ENCODE measurements around the gene SLC25A22. TPM values are rescaled to one million over a fixed set of nuclear protein-coding genes. Genes with fewer than 3 reads are reported as not detected.
A peak's percentile ranks its signal among the peaks of the same experiment; 100 is the strongest.

The SLC25A22 gene
- polyA plus RNA-seq, 2 of the 4 experiments (the other 2 are of a cell fraction), result 13.5 to 18.7 TPM

- CTCF ChIA-PET, result interaction anchor here (1.1 kb wide), 1 partner anchor 20 kb away, joined by 3 read pairs; no protein-coding TSS in a partner anchor
- Histone ChIP-seq H3K27ac (peak overlapping the region; percentile 99), H3K9me3 (no peaks in the 10 kb centered on the region), H3K4me3 (peak overlapping the region; percentile 100), H3K4me2 (peak overlapping the region; percentile 92), H3K4me1 (peaks cover 63% of the 10 kb centered on the region)
- DNase-seq (ENCODE audit: low read depth in 1 of 2, low spot score in 1 of 2) (no peak), ATAC-seq (no peak), FAIRE-seq (no peak)
- WGBS (ENCODE audit: missing lambda C conversion rate), result 4% methylated on average over 21 of the region's 27 CpGs
- POLR2A ChIA-PET, result interaction anchor here (3.9 kb wide), 1 partner anchor 9 kb away, joined by 47 read pairs; the partner anchor contains the start of gene CD151
- peak; percentile 35; the same call in 1 of the 2 replicates for TF ChIP-seq RARB (CRISPR knock-in tag; IDR thresholded peaks at IDR 0.05)
- TF ChIP-seq POLR2A (IDR thresholded peaks at IDR 0.05; ENCODE audit: low read length), result no peak
- no peak for TF ChIP-seq KDM5A (IDR thresholded peaks at IDR 0.05)
- TF ChIP-seq POLR2AphosphoS2 (conservative IDR thresholded peaks at IDR 0.05; ENCODE audit: low read length), result peak; percentile 96; the same call in 1 of the 2 replicates
- peak; percentile 42; the same call in 1 of the 2 replicates for TF ChIP-seq HOXA7 (CRISPR knock-in tag; IDR thresholded peaks at IDR 0.05)
- peak; percentile 91 for TF ChIP-seq TFCP2L1 (CRISPR knock-in tag; IDR thresholded peaks at IDR 0.05)
- TF ChIP-seq FOSB (CRISPR knock-in tag; IDR thresholded peaks at IDR 0.05), result 0 out of 2 replicates have a peak, but pooled peaks have one; percentile 23
- TF ChIP-seq, protein P1, sequence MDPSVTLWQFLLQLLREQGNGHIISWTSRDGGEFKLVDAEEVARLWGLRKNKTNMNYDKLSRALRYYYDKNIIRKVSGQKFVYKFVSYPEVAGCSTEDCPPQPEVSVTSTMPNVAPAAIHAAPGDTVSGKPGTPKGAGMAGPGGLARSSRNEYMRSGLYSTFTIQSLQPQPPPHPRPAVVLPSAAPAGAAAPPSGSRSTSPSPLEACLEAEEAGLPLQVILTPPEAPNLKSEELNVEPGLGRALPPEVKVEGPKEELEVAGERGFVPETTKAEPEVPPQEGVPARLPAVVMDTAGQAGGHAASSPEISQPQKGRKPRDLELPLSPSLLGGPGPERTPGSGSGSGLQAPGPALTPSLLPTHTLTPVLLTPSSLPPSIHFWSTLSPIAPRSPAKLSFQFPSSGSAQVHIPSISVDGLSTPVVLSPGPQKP (IDR thresholded peaks at IDR 0.05; ENCODE audit: low read depth, low read length), result no peak
- no peak for TF ChIP-seq TP53 (CRISPR knock-in tag; IDR thresholded peaks at IDR 0.05)
Measured at GRCh38 chr11:841981-842369, 43.9 kb upstream of the SLC25A22 start.

DNA sequence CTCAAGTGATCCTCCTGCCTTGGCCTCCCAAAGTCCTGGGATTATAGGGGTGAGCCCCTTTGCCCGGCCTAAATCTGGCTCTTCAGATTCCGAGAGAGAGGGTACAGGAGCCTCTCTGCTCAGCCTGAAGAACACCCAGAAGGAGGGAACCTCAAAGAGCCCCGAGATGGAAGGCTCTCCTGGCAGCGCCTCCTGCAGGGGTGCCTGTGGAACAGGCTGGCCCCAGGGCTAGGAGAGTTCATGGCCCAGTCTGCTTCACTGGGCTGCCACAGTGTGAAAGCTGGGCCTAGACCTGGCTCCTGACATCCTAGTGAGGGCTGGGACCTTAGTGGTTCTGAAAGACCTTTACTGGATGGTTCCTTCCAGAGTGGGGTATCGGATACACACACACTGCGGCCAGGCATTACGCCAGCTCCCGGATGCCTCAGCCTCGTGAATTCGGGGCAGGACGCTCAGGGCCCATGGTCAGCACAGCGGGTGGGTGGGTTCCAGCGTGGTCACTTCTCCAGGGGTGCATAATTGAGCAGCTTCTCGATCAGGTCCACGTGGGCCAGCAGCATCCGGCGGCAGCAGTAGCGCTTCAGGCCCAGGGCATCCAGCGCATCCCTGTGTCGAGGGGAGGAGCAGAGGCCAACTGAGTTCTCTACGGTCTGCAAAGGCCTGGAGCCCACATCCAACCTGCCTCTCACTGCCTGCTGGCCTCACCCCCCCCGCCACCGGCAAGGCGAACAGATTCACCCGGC lies 42.0 kb upstream of the SLC25A22 start:
- ATAC-seq (peak; percentile 4 to 5; a peak in 3 of 6 replicates), DNase-seq (ENCODE audit: low read depth in 1 of 2, low spot score in 1 of 2) (peak in 1 of 2 experiments; percentile 67), FAIRE-seq (no peak)
- TF ChIP-seq TP53 (CRISPR knock-in tag; IDR thresholded peaks at IDR 0.05) (no peak), SREBF2 (IDR thresholded peaks at IDR 0.05) (no peak), MAX (IDR thresholded peaks at IDR 0.05) (peak; percentile 21; the same call in 1 of the 2 replicates), ZC3H11A (IDR thresholded peaks at IDR 0.05) (no peak), KDM1A (IDR thresholded peaks at IDR 0.05; ENCODE audit: low read depth) (no peak), JUNB (IDR thresholded peaks at IDR 0.05) (no peak), ATOH8 (CRISPR knock-in tag; IDR thresholded peaks at IDR 0.05; ENCODE audit: low read depth) (no peak), SMC3 (IDR thresholded peaks at IDR 0.05) (no peak), ESRRA (IDR thresholded peaks at IDR 0.05; ENCODE audit: borderline replicate concordance, low read length) (no peak), POLR2A (IDR thresholded peaks at IDR 0.05; ENCODE audit: low read length) (0 out of 2 replicates have a peak, but pooled peaks have one; percentile 4), MAFK (IDR thresholded peaks at IDR 0.05; ENCODE audit: partially characterized antibody) (no peak), CHD4 (IDR thresholded peaks at IDR 0.05; ENCODE audit: borderline replicate concordance) (no peak), HOXA7 (CRISPR knock-in tag; IDR thresholded peaks at IDR 0.05) (no peak), CHD2 (IDR thresholded peaks at IDR 0.05; ENCODE audit: low read length, partially characterized antibody) (no peak), HES2 (IDR thresholded peaks at IDR 0.05) (no peak), USF2 (IDR thresholded peaks at IDR 0.05) (no peak), EHMT2 (IDR thresholded peaks at IDR 0.05; ENCODE audit: low read depth) (no peak), ZFP36 (IDR thresholded peaks at IDR 0.05; ENCODE audit: borderline replicate concordance, partially characterized antibody) (no peak), NR3C1 (IDR thresholded peaks at IDR 0.05) (no peak), MYC (IDR thresholded peaks at IDR 0.05; ENCODE audit: borderline replicate concordance, low read length) (no peak), ZSCAN20 (CRISPR knock-in tag; IDR thresholded peaks at IDR 0.05) (no peak), POLR2AphosphoS2 (conservative IDR thresholded peaks at IDR 0.05; ENCODE audit: low read length) (peak; percentile 90), JUN (IDR thresholded peaks at IDR 0.05) (peak in 1 of 2 experiments; percentile 5; a peak in 2 of 5 replicates)
- TF ChIP-seq, protein P2, sequence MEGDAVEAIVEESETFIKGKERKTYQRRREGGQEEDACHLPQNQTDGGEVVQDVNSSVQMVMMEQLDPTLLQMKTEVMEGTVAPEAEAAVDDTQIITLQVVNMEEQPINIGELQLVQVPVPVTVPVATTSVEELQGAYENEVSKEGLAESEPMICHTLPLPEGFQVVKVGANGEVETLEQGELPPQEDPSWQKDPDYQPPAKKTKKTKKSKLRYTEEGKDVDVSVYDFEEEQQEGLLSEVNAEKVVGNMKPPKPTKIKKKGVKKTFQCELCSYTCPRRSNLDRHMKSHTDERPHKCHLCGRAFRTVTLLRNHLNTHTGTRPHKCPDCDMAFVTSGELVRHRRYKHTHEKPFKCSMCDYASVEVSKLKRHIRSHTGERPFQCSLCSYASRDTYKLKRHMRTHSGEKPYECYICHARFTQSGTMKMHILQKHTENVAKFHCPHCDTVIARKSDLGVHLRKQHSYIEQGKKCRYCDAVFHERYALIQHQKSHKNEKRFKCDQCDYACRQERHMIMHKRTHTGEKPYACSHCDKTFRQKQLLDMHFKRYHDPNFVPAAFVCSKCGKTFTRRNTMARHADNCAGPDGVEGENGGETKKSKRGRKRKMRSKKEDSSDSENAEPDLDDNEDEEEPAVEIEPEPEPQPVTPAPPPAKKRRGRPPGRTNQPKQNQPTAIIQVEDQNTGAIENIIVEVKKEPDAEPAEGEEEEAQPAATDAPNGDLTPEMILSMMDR (IDR thresholded peaks at IDR 0.05), result peak; percentile 45; the same call in 2 of the 3 replicates
- ChIA-PET POLR2A (interaction anchor here (0.8 to 1.6 kb wide), 2 partner anchors 21 to 26 kb away, joined by 3 to 4 read pairs; partner anchors contain the start of gene PNPLA2), CTCF (interaction anchor here (1.0 to 3.7 kb wide), 5 partner anchors 8 to 22 kb away, joined by 3 to 21 read pairs (median 3); partner anchors contain the start of gene PNPLA2)
- peak overlapping the region; percentile 100 for H3K4me3 ChIP-seq
- WGBS (ENCODE audit: missing lambda C conversion rate), result 61% methylated on average over 20 of the region's 25 CpGs
- H3K4me1 ChIP-seq, result peaks cover 63% of the 10 kb centered on the region
- H3K27ac ChIP-seq, result peak overlapping the region; percentile 99; a peak in 5 of 6 replicates
- H3K9me3 ChIP-seq, result no peaks in the 10 kb centered on the region
- H3K4me2 ChIP-seq, result peak overlapping the region; percentile 92

Data from A549 (cell line).